Smooth muscle cell (in vitro differentiated cells): Measurements from ENCODE around the gene MSH3. TPM values are rescaled to one million over a fixed set of nuclear protein-coding genes. Genes with fewer than 3 reads are reported as not detected.

Source experiments
- DNase-seq: peaks from one replicate; lab custom pipeline; 2025; ENCODE audit not compliant: unreplicated experiment; lab: John Stamatoyannopoulos, UW
- H2AFZ ChIP-seq: fragments of 200-600 bp; sonication (generic); 2 replicates; pipeline ENCODE4 v1.6.0; 2016; ENCODE audit warnings: antibody characterized with exemption, low read depth, mild to moderate bottlenecking
- H3F3A ChIP-seq: fragments of 200-600 bp; sonication (generic); 2 replicates; pipeline ENCODE4 v1.6.0; 2017; ENCODE audit warnings: antibody characterized with exemption, low read depth
- H3K27ac ChIP-seq: fragments of 200-600 bp; sonication (generic); 2 replicates; pipeline ENCODE4 v1.5.1; 2016; ENCODE audit warnings: low read depth, mild to moderate bottlenecking
- H3K27me3 ChIP-seq: fragments of 200-600 bp; sonication (generic); 2 replicates; pipeline ENCODE4 v1.6.1; 2016; ENCODE audit warnings: low read depth, mild to moderate bottlenecking
- H3K36me3 ChIP-seq: fragments of 200-600 bp; sonication (generic); 2 replicates; pipeline ENCODE4 v1.5.1; 2016; ENCODE audit warnings: low read depth
- H3K4me1 ChIP-seq: fragments of 200-600 bp; sonication (generic); 2 replicates; pipeline ENCODE4 v1.5.1; 2016; ENCODE audit warnings: low read depth
- H3K4me2 ChIP-seq: fragments of 200-600 bp; sonication (generic); 2 replicates; pipeline ENCODE4 v1.6.0; 2016; ENCODE audit warnings: mild to moderate bottlenecking
- H3K4me3 ChIP-seq: fragments of 200-600 bp; sonication (generic); 2 replicates; pipeline ENCODE4 v1.5.1; 2016; ENCODE audit warnings: mild to moderate bottlenecking
- H3K79me2 ChIP-seq: fragments of 200-600 bp; sonication (generic); 2 replicates; pipeline ENCODE4 v1.6.0; 2016; ENCODE audit warnings: low read depth, mild to moderate bottlenecking
- H3K9ac ChIP-seq: fragments of 200-600 bp; sonication (generic); 2 replicates; pipeline ENCODE4 v1.6.0; 2016; ENCODE audit warnings: low read depth
- H3K9me3 ChIP-seq: fragments of 200-600 bp; sonication (generic); replicated peaks from 2 replicates; pipeline ENCODE4 v1.5.1; 2016; ENCODE audit warnings: low read depth
- H4K20me1 ChIP-seq: fragments of 200-600 bp; sonication (generic); 2 replicates; pipeline ENCODE4 v1.6.0; 2016; ENCODE audit warnings: low read depth
- WGBS: methylation state at CpG from one replicate; pipeline ENCODE4 v1.1.7; 2016; ENCODE audit warnings: low lambda C conversion rate; 5-methylcytosine and 5-hydroxymethylcytosine counted together
- polyA plus RNA-seq: library from polyadenylated mRNA; unstranded; fragments of >200 nt; fragmentation: Nextera tagmentation; extraction: Ambion mirVana; gene quantifications from 2 replicates; pipeline ENCODE4 v1.2.1, GENCODE V29; 2016
- total RNA-seq: library from RNA; depleted of rRNA; stranded (reverse); fragments of >200 nt; gene quantifications from 2 replicates; pipeline ENCODE4 v1.2.3, GENCODE V29; 2014
- TF ChIP-seq, protein P1 (sequence below): fragments of 200-600 bp; sonication (generic); IDR thresholded peaks from 2 replicates; pipeline ENCODE4 v1.5.1; 2017; ENCODE audit warnings: borderline replicate concordance, mild to moderate bottlenecking, antibody characterized with exemption; ENCODE audit not compliant: insufficient read depth, poor library complexity, severe bottlenecking

The MSH3 gene
- total and polyA plus RNA-seq, 2 experiments from 2014 or later, result 5.1 to 12.6 TPM

GRCh38 chr5:80668016-80668969 lies 13.8 kb downstream of the MSH3 start:
- TF ChIP-seq, protein P1, sequence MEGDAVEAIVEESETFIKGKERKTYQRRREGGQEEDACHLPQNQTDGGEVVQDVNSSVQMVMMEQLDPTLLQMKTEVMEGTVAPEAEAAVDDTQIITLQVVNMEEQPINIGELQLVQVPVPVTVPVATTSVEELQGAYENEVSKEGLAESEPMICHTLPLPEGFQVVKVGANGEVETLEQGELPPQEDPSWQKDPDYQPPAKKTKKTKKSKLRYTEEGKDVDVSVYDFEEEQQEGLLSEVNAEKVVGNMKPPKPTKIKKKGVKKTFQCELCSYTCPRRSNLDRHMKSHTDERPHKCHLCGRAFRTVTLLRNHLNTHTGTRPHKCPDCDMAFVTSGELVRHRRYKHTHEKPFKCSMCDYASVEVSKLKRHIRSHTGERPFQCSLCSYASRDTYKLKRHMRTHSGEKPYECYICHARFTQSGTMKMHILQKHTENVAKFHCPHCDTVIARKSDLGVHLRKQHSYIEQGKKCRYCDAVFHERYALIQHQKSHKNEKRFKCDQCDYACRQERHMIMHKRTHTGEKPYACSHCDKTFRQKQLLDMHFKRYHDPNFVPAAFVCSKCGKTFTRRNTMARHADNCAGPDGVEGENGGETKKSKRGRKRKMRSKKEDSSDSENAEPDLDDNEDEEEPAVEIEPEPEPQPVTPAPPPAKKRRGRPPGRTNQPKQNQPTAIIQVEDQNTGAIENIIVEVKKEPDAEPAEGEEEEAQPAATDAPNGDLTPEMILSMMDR, result no peak
- H3K4me1 ChIP-seq, result no peaks in the 10 kb centered on the region
- no peaks in the 10 kb centered on the region for H3K27me3 ChIP-seq
- peaks cover 2% of the 10 kb centered on the region for H3K36me3 ChIP-seq
- no peaks in the 10 kb centered on the region for H3K79me2 ChIP-seq
- DNase-seq, result no peak
- H2AFZ ChIP-seq, result no peak overlapping the region
- H3K9ac ChIP-seq, result no peak overlapping the region
- peaks cover 6% of the 10 kb centered on the region for H3F3A ChIP-seq
- no peak overlapping the region for H3K4me2 ChIP-seq
- H3K27ac ChIP-seq, result no peak overlapping the region
- H3K4me3 ChIP-seq, result no peak overlapping the region
- 91% methylated on average over 16 of the region's 16 CpGs for WGBS
- no peaks in the 10 kb centered on the region for H3K9me3 ChIP-seq
- no peaks in the 10 kb centered on the region for H4K20me1 ChIP-seq

DNA sequence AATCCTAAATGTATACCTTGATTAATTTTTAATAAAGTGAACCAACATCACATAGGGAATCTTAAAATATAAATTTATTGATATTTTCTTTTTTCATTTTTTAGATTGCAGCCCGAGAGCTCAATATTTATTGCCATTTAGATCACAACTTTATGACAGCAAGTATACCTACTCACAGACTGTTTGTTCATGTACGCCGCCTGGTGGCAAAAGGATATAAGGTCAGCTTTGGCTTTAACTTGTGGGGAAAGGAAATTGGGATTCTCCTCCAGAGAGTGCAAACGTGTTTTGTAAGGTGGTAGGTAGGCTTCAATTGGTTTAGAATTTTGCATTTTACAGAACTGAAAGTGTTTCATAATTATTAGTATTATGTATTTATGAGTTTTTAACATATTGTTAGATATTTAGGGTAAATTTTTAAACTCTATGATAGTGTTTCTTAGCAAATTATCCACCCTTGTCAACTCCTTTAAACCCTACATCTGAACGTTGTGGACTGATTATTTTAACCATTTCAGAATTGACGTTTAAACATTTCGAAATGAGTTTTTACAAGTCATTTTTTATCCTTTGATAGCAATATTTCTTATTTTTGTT lies 17.8 kb downstream of the MSH3 start:
- H3F3A ChIP-seq, result peaks cover 6% of the 10 kb centered on the region
- H3K4me1 ChIP-seq, result no peaks in the 10 kb centered on the region
- H3K27me3 ChIP-seq, result no peaks in the 10 kb centered on the region
- no peaks in the 10 kb centered on the region for H3K79me2 ChIP-seq
- 27% methylated on average over 7 of the region's 7 CpGs for WGBS
- no peaks in the 10 kb centered on the region for H4K20me1 ChIP-seq
- H3K4me2 ChIP-seq, result no peak overlapping the region
- TF ChIP-seq, protein P1, result peak; percentile 86
- H3K9me3 ChIP-seq, result no peaks in the 10 kb centered on the region
- no peak overlapping the region for H3K27ac ChIP-seq
- no peak for DNase-seq
- no peak overlapping the region for H3K4me3 ChIP-seq
- no peak overlapping the region for H3K9ac ChIP-seq
- H2AFZ ChIP-seq, result no peak overlapping the region
- H3K36me3 ChIP-seq, result peaks cover 2% of the 10 kb centered on the region

GRCh38 chr5:80676706-80677105 lies 22.3 kb downstream of the MSH3 start:
- Histone ChIP-seq H3K36me3 (peaks cover 2% of the 10 kb centered on the region), H4K20me1 (no peaks in the 10 kb centered on the region), H3K9me3 (no peaks in the 10 kb centered on the region), H3K4me3 (no peak overlapping the region), H3K4me1 (no peaks in the 10 kb centered on the region), H3K27me3 (no peaks in the 10 kb centered on the region), H2AFZ (no peak overlapping the region), H3K4me2 (no peak overlapping the region), H3K79me2 (no peaks in the 10 kb centered on the region), H3F3A (no peaks in the 10 kb centered on the region), H3K9ac (no peak overlapping the region), H3K27ac (no peak overlapping the region)
- no peak for DNase-seq
- TF ChIP-seq, protein P1, result no peak
- 78% methylated on average over 6 of the region's 6 CpGs for WGBS
